PC-3 (cell line): ENCODE results near the gene IGFL1. TPM values are rescaled to one million over a fixed set of nuclear protein-coding genes. Genes with fewer than 3 reads are reported as not detected.

Experiments used
- ATAC-seq: fragments of 200-7000 bp; cut with Tn5 transposase; 2 replicates; pipeline ENCODE4 v1.9.1; 2020; ENCODE audit warnings: mild to moderate bottlenecking, moderate library complexity
- BruUV-seq: library from RNA; stranded (reverse); fragments of 400-500 nt; replicated peaks from 2 replicates; lab custom pipeline; 2021; lab: Mats Ljungman, UMichigan
- CTCF ChIA-PET: fragments of 300-600 bp; sonication (Branson Sonifier 250); formaldehyde crosslinking; loops from one replicate; lab custom pipeline; 2022; ENCODE audit warnings: antibody characterized with exemption; lab: Charles Lee
- POLR2A ChIA-PET: fragments of 300-600 bp; sonication (Branson Sonifier 250); formaldehyde crosslinking; loops from one replicate; lab custom pipeline; 2022; ENCODE audit warnings: antibody characterized with exemption; ENCODE audit not compliant: unreplicated experiment; lab: Charles Lee
- DNase-seq: peaks from one replicate; pipeline ENCODE4 v3.0.0-alpha.2; 2015
- H2AFZ ChIP-seq: fragments of 300-600 bp; sonication (generic); 2 replicates; pipeline ENCODE4 v1.6.0; 2016; ENCODE audit warnings: antibody characterized with exemption, low read length
- H3F3A ChIP-seq: fragments of 300-600 bp; sonication (generic); one replicate; pipeline ENCODE4 v1.6.0; 2017; ENCODE audit warnings: antibody characterized with exemption, low read length, control low read depth, mild to moderate bottlenecking; ENCODE audit not compliant: unreplicated experiment
- H3K27ac ChIP-seq: fragments of 300-600 bp; sonication (generic); 2 replicates; pipeline ENCODE4 v1.5.1; 2016; ENCODE audit warnings: mild to moderate bottlenecking, low read length
- H3K27me3 ChIP-seq: fragments of 300-600 bp; sonication (generic); 2 replicates; pipeline ENCODE4 v1.6.1; 2016; ENCODE audit warnings: low read length, mixed read lengths
- H3K36me3 ChIP-seq: fragments of 300-600 bp; sonication (generic); 2 replicates; pipeline ENCODE4 v1.6.1; 2016; ENCODE audit warnings: low read depth, mixed run types, low read length, mixed read lengths
- H3K4me1 ChIP-seq: fragments of 300-600 bp; sonication (generic); 2 replicates; pipeline ENCODE4 v1.5.1; 2016; ENCODE audit warnings: low read length; ENCODE audit not compliant: insufficient read depth
- H3K4me2 ChIP-seq: fragments of 300-600 bp; sonication (generic); 2 replicates; pipeline ENCODE4 v1.6.0; 2016; ENCODE audit warnings: low read length
- H3K4me3 ChIP-seq: fragments of 300-600 bp; sonication (generic); 2 replicates; pipeline ENCODE4 v1.5.1; 2016; ENCODE audit warnings: mild to moderate bottlenecking, low read length, mixed read lengths
- H3K79me2 ChIP-seq: fragments of 300-600 bp; sonication (generic); 2 replicates; pipeline ENCODE4 v1.6.1; 2017; ENCODE audit warnings: low read length, mixed read lengths
- H3K9ac ChIP-seq: fragments of 300-600 bp; sonication (generic); 2 replicates; pipeline ENCODE4 v1.6.0; 2016; ENCODE audit warnings: mild to moderate bottlenecking, low read length
- H3K9me2 ChIP-seq: fragments of 300-600 bp; sonication (generic); replicated peaks from 2 replicates; pipeline ENCODE4 v1.6.1; 2016; ENCODE audit warnings: mixed run types, low read length, mixed read lengths
- H3K9me3 ChIP-seq: fragments of 300-600 bp; sonication (generic); 2 replicates; pipeline ENCODE4 v1.6.1; 2016; ENCODE audit warnings: low read length, mixed read lengths
- H4K20me1 ChIP-seq: fragments of 300-600 bp; sonication (generic); 2 replicates; pipeline ENCODE4 v1.6.1; 2016; ENCODE audit warnings: low read length, mixed read lengths
- CTCF ChIP-seq: fragments of 300-600 bp; sonication (generic); conservative IDR thresholded peaks from 2 replicates; pipeline ENCODE4 v1.5.1; 2017; ENCODE audit warnings: antibody characterized with exemption, low read depth, mild to moderate bottlenecking, low read length
- EZH2 ChIP-seq: fragments of 300-600 bp; sonication (generic); IDR thresholded peaks from one replicate; pipeline ENCODE4 v1.6.1; 2017; ENCODE audit warnings: antibody characterized with exemption, mild to moderate bottlenecking, low read length; ENCODE audit not compliant: unreplicated experiment
- EZH2phosphoT487 ChIP-seq: fragments of 300-600 bp; sonication (generic); IDR thresholded peaks from 2 replicates; pipeline ENCODE4 v1.6.1; 2018; ENCODE audit warnings: mild to moderate bottlenecking, antibody characterized with exemption, low read length, borderline replicate concordance
- intact Hi-C: fragments of 100-400 bp; cut with micrococcal nuclease; formaldehyde crosslinking; loops from 2 replicates; pipeline ENCODE4 v1.9.0; 2023
- total RNA-seq: library from RNA; depleted of rRNA; stranded (reverse); fragments of >200 nt; gene quantifications from 2 replicates; pipeline ENCODE4 v1.2.3, GENCODE V29; 2014

The IGFL1 gene
- total RNA-seq, 1 experiment from 2014 or later = 0.77 TPM

GRCh38 chr19:46196410-46197124 lies 33.0 kb upstream of the IGFL1 start:
- POLR2A ChIA-PET = no interaction called here

GRCh38 chr19:46197314-46198070 lies 32.0 kb upstream of the IGFL1 start:
- Histone ChIP-seq H2AFZ (no peak overlapping the region), H3K9me3 (no peaks in the 10 kb centered on the region), H3K9me2 (no peaks in the 10 kb centered on the region), H3K36me3 (no peaks in the 10 kb centered on the region), H3K4me3 (no peak overlapping the region), H3K27me3 (no peaks in the 10 kb centered on the region), H3K4me1 (peaks cover 12% of the 10 kb centered on the region), H3K9ac (no peak overlapping the region), H3K4me2 (no peak overlapping the region), H3F3A (no peaks in the 10 kb centered on the region), H4K20me1 (no peaks in the 10 kb centered on the region), H3K79me2 (no peaks in the 10 kb centered on the region), H3K27ac (no peak overlapping the region)
- CTCF ChIA-PET = interaction anchor here (0.6 kb wide), 1 partner anchor 334 kb away, joined by 4 read pairs; no protein-coding TSS in a partner anchor
- no TSS peak for BruUV-seq
- no peak for TF ChIP-seq EZH2
- TF ChIP-seq CTCF = no peak
- TF ChIP-seq EZH2phosphoT487 = no peak
- intact Hi-C loops = no loop called here
- POLR2A ChIA-PET = no interaction called here
- no peak for DNase-seq
- no peak for ATAC-seq

More at GRCh38 chr19:46196410-46197124, 33.0 kb upstream of the IGFL1 start:
- no peaks in the 10 kb centered on the region for H4K20me1 ChIP-seq
- H3K9ac ChIP-seq = no peak overlapping the region
- H3K79me2 ChIP-seq = no peaks in the 10 kb centered on the region
- H2AFZ ChIP-seq = no peak overlapping the region
- H3K36me3 ChIP-seq = no peaks in the 10 kb centered on the region
- H3K9me3 ChIP-seq = no peaks in the 10 kb centered on the region
- H3K27ac ChIP-seq = no peak overlapping the region
- no TSS peak for BruUV-seq
- intact Hi-C loops = no loop called here
- H3K4me1 ChIP-seq = peaks cover 12% of the 10 kb centered on the region
- H3K4me3 ChIP-seq = no peak overlapping the region
- H3K27me3 ChIP-seq = no peaks in the 10 kb centered on the region
- no peak for DNase-seq
- no peaks in the 10 kb centered on the region for H3K9me2 ChIP-seq
- no peak for ATAC-seq
- TF ChIP-seq EZH2 (no peak), EZH2phosphoT487 (no peak), CTCF (no peak)
- no peaks in the 10 kb centered on the region for H3F3A ChIP-seq
- CTCF ChIA-PET = no interaction called here
- H3K4me2 ChIP-seq = no peak overlapping the region
